ENCODE data around the gene ECT2.

- TF ChIP-seq L3MBTL2 (conservative IDR thresholded peaks at IDR 0.05): no peak
- TF ChIP-seq BHLHE40 (IDR thresholded peaks at IDR 0.05; ENCODE audit: borderline replicate concordance): no peak
- TF ChIP-seq ELF4 (IDR thresholded peaks at IDR 0.05): no peak
- TF ChIP-seq SP1 (IDR thresholded peaks at IDR 0.05): no peak
- TF ChIP-seq PKNOX1 (IDR thresholded peaks at IDR 0.05): no peak
- no peak for TF ChIP-seq FOXA1 (IDR thresholded peaks at IDR 0.05)
- TF ChIP-seq TARDBP (IDR thresholded peaks at IDR 0.05): no peak
- no peak for TF ChIP-seq LEF1 (IDR thresholded peaks at IDR 0.05; ENCODE audit: borderline replicate concordance)
- no peak for TF ChIP-seq ZNF384 (IDR thresholded peaks at IDR 0.05)
- no peak for TF ChIP-seq FOXK2 (IDR thresholded peaks at IDR 0.05)
- TF ChIP-seq NFRKB (IDR thresholded peaks at IDR 0.05): no peak
These were observed 98.4 kb downstream of the ECT2 start for GRCh38 chr3:172848910-172849309.

Data from HEK293T (cell line).